B cell (primary cell): Measurements from ENCODE around the gene SPATA2.

ENCODE experiments used
- EZH2 ChIP-seq: IDR thresholded peaks from 2 replicates; pipeline ENCODE4 v1.6.1; 2012; ENCODE audit warnings: borderline replicate concordance, low read depth, mild to moderate bottlenecking, moderate library complexity, low read length; ENCODE audit not compliant: insufficient read depth, poor library complexity, severe bottlenecking
- TF ChIP-seq, protein P1 (sequence below): fragments of 200-600 bp; IDR thresholded peaks from one replicate; pipeline ENCODE4 v1.8.0; 2022; ENCODE audit warnings: antibody characterized with exemption, mild to moderate bottlenecking

DNA sequence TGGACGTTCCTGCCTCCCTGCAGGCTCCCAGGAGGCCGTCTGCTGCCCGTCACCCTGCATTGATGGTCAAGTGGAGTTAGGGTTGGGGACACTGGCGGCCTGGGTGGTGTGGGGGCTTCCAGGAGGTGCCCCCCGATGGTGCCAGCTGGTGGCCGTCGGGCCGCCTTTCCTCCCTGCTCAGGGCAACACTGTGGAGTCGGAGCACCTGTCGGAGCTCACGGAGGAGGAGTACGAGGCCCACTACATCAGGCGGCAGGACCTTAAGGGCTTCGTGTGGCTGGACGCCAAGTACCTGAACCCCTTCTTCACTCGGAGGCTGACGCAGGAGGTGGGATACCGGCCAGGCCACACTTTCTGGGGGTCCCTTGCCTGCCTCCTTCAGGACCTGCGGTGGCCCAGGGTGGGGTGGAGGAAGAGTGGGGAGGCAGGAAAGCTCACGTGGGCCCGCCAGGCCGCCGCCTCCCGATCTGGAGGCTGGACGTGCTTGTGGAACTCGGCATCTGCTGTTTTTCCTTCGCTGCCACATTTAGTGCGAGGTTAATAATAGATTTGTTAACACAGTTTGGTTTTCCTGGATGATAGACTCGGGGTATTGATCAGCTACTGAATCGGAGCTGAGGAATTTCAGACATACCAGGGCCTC is 28.6 kb downstream of the SPATA2 start:
- TF ChIP-seq, protein P1, sequence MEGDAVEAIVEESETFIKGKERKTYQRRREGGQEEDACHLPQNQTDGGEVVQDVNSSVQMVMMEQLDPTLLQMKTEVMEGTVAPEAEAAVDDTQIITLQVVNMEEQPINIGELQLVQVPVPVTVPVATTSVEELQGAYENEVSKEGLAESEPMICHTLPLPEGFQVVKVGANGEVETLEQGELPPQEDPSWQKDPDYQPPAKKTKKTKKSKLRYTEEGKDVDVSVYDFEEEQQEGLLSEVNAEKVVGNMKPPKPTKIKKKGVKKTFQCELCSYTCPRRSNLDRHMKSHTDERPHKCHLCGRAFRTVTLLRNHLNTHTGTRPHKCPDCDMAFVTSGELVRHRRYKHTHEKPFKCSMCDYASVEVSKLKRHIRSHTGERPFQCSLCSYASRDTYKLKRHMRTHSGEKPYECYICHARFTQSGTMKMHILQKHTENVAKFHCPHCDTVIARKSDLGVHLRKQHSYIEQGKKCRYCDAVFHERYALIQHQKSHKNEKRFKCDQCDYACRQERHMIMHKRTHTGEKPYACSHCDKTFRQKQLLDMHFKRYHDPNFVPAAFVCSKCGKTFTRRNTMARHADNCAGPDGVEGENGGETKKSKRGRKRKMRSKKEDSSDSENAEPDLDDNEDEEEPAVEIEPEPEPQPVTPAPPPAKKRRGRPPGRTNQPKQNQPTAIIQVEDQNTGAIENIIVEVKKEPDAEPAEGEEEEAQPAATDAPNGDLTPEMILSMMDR = no peak
- TF ChIP-seq EZH2 = no peak
